Mesodermal cell (in vitro differentiated cells): ENCODE results near the gene NEDD4L.
"Not testable (repeated sequence)": the region's sequence is repeated elsewhere in the genome, so short reads cannot be mapped to it uniquely, and the experiment has no call there.

ENCODE experiments used
- H3K27ac ChIP-seq: 2 replicates; pipeline ENCODE4 v1.7.0; 2013; ENCODE audit warnings: mild to moderate bottlenecking, low read depth, low read length, moderate library complexity; ENCODE audit not compliant: severe bottlenecking
- H3K36me3 ChIP-seq: 2 replicates; pipeline ENCODE4 v1.7.1; 2013; ENCODE audit warnings: mild to moderate bottlenecking, low read length, moderate library complexity; ENCODE audit not compliant: control insufficient read depth, insufficient read depth
- H3K4me1 ChIP-seq: one replicate; pipeline ENCODE4 v1.7.1; 2013; ENCODE audit warnings: mild to moderate bottlenecking, low read length; ENCODE audit not compliant: insufficient read depth, control insufficient read depth, poor library complexity, severe bottlenecking
- H3K4me3 ChIP-seq: 2 replicates; pipeline ENCODE4 v1.7.0; 2013; ENCODE audit warnings: low read length, control low read depth, mild to moderate bottlenecking; ENCODE audit not compliant: insufficient read depth, poor library complexity, severe bottlenecking; ENCODE audit errors: extremely low read depth
- H3K9me3 ChIP-seq: 2 replicates; pipeline ENCODE4 v1.7.1; 2013; ENCODE audit warnings: mild to moderate bottlenecking, low read length, moderate library complexity; ENCODE audit not compliant: control insufficient read depth
- WGBS, 2 experiments: methylation state at CpG; one replicate each; pipeline ENCODE4 v1.1.5; 2013; ENCODE audit warnings: missing lambda C conversion rate in 2 of 2; ENCODE audit not compliant: insufficient coverage in 2 of 2; 5-methylcytosine and 5-hydroxymethylcytosine counted together

The NEDD4L gene

GRCh38 chr18:58435221-58436005, 391.4 kb downstream of the NEDD4L start:
- H3K27ac ChIP-seq, H3K36me3 ChIP-seq, H3K4me1 ChIP-seq, H3K4me3 ChIP-seq, H3K9me3 ChIP-seq: not testable (repeated sequence)
- WGBS, 2 experiments = no CpG with 5 or more reads among the region's 7 CpGs

GRCh38 chr18:58438161-58438957, 394.3 kb downstream of the NEDD4L start:
- 86 to 97% methylated on average over 2 to 4 of the region's 6 CpGs for WGBS, 2 experiments
- no peaks in the 10 kb centered on the region for H3K36me3 ChIP-seq
- no peaks in the 10 kb centered on the region for H3K9me3 ChIP-seq
- no peak overlapping the region for H3K27ac ChIP-seq
- peaks cover 4% of the 10 kb centered on the region for H3K4me1 ChIP-seq
- no peak overlapping the region for H3K4me3 ChIP-seq

GRCh38 chr18:58438958-58439300, 394.9 kb downstream of the NEDD4L start:
- 92 to 93% methylated on average over 2 to 3 of the region's 3 CpGs for WGBS, 2 experiments
- peaks cover 8% of the 10 kb centered on the region for H3K4me1 ChIP-seq
- H3K36me3 ChIP-seq = no peaks in the 10 kb centered on the region
- no peak overlapping the region for H3K4me3 ChIP-seq
- no peaks in the 10 kb centered on the region for H3K9me3 ChIP-seq
- no peak overlapping the region for H3K27ac ChIP-seq

- Histone ChIP-seq H3K9me3 (no peaks in the 10 kb centered on the region), H3K4me1 (peaks cover 10% of the 10 kb centered on the region), H3K4me3 (no peak overlapping the region), H3K36me3 (no peaks in the 10 kb centered on the region), H3K27ac (no peak overlapping the region)
- WGBS, 2 experiments = 74 to 92% methylated on average over 2 to 4 of the region's 6 CpGs
Observed at GRCh38 chr18:58443671-58444070, 399.6 kb downstream of the NEDD4L start.

GRCh38 chr18:58446391-58447060, 402.5 kb downstream of the NEDD4L start:
- 90 to 93% methylated on average over 7 to 10 of the region's 11 CpGs for WGBS, 2 experiments
- no peaks in the 10 kb centered on the region for H3K36me3 ChIP-seq
- H3K4me1 ChIP-seq = peaks cover 10% of the 10 kb centered on the region
- no peak overlapping the region for H3K27ac ChIP-seq
- H3K9me3 ChIP-seq = no peaks in the 10 kb centered on the region
- H3K4me3 ChIP-seq = no peak overlapping the region

- H3K4me3 ChIP-seq = no peak overlapping the region
- H3K4me1 ChIP-seq = peaks cover 10% of the 10 kb centered on the region
- H3K27ac ChIP-seq = no peak overlapping the region
- no peaks in the 10 kb centered on the region for H3K36me3 ChIP-seq
- 46 to 72% methylated on average over 3 to 6 of the region's 9 CpGs for WGBS, 2 experiments
- no peaks in the 10 kb centered on the region for H3K9me3 ChIP-seq
Observed at GRCh38 chr18:58447402-58448095, 403.5 kb downstream of the NEDD4L start.

- 82 to 93% methylated on average over 3 of the region's 5 CpGs for WGBS, 2 experiments
- no peak overlapping the region for H3K4me3 ChIP-seq
- no peaks in the 10 kb centered on the region for H3K9me3 ChIP-seq
- no peak overlapping the region for H3K27ac ChIP-seq
- H3K36me3 ChIP-seq = no peaks in the 10 kb centered on the region
- no peaks in the 10 kb centered on the region for H3K4me1 ChIP-seq
Observed at GRCh38 chr18:58449464-58449863, 405.4 kb downstream of the NEDD4L start.
